AG10803 (cell line): ENCODE data around the gene SLC4A4.

Experiments used
- DNase-seq: peaks from one replicate; pipeline ENCODE4 v3.0.0; 2010; ENCODE audit warnings: low read depth
- H3K4me3 ChIP-seq: 2 replicates; pipeline ENCODE4 v1.5.1; 2011; ENCODE audit warnings: mild to moderate bottlenecking, low read length, control low read depth
- CTCF ChIP-seq: conservative IDR thresholded peaks from 2 replicates; pipeline ENCODE4 v1.5.1; 2011; ENCODE audit warnings: mild to moderate bottlenecking, low read length, control low read depth, inconsistent platforms

Gene SLC4A4

DNA sequence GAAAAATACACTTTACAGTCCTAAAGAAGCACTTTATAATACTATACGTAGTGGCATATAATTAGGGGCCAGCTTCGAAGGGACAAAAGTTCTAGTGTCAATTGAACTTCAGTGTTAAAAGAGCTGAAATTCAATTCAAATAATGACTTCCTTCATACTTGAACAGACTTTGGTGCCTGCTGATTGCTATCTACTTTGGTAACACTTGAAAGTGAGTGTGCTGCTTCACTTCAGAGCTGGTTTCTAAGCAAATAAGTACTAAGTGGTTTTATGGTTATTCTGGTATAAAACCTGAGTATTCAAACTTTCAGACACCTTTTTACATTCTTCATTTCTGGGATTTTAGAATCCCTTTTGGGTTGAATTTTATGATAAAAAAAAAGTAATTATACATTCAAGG lies 107.0 kb downstream of the SLC4A4 start:
- no peak for DNase-seq
- TF ChIP-seq CTCF: no peak
- no peak overlapping the region for H3K4me3 ChIP-seq

DNA sequence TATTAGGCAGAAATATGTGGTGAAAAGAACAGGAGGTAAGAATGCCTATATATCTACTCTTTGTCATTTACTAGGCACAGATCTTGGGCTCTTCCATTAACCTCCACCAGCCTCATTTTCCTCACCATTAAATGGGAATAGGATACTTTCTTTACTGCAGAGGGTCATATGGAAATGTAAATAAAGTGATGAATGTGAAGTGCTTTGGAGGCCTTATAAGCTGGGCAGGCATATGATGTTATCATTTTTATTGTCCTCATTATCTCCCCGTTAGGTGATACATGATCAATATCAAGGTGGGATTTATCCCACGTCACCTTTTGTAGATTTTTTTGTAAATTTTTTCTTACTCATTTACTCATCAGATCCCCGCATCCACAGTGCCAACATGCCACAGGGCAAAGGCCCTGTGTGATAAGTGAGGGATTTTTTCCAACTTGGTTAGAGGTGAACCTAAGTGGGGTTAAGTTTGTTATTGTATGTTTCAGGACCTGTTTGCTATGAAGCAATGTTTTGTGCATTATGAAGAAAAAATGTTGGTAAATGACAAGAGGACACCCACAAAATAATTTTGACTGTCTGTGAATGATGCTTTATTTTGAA lies 107.8 kb downstream of the SLC4A4 start:
- TF ChIP-seq CTCF: no peak
- H3K4me3 ChIP-seq: no peak overlapping the region
- no peak for DNase-seq

- DNase-seq: no peak
- no peak for TF ChIP-seq CTCF
- no peak overlapping the region for H3K4me3 ChIP-seq
These were observed 110.2 kb downstream of the SLC4A4 start for GRCh38 chr4:71449040-71449439.

- TF ChIP-seq CTCF: no peak
- no peak for DNase-seq
These were observed 111.1 kb downstream of the SLC4A4 start for GRCh38 chr4:71449878-71450277.

GRCh38 chr4:71453531-71453930 lies 114.7 kb downstream of the SLC4A4 start:
- TF ChIP-seq CTCF: no peak
- H3K4me3 ChIP-seq: no peak overlapping the region
- DNase-seq: no peak

More at GRCh38 chr4:71449878-71450277, 111.1 kb downstream of the SLC4A4 start:
- no peak overlapping the region for H3K4me3 ChIP-seq

- peak; percentile 92 for DNase-seq
- H3K4me3 ChIP-seq: no peak overlapping the region
- no peak for TF ChIP-seq CTCF
These were observed 118.0 kb downstream of the SLC4A4 start for GRCh38 chr4:71456841-71457240.

GRCh38 chr4:71460371-71460770 lies 121.6 kb downstream of the SLC4A4 start:
- no peak for DNase-seq
- TF ChIP-seq CTCF: no peak
- H3K4me3 ChIP-seq: no peak overlapping the region
